ENCODE measurements around the gene UBE2E2. TPM values are rescaled to one million over a fixed set of nuclear protein-coding genes. Genes with fewer than 3 reads are reported as not detected.

UBE2E2 gene
- total RNA-seq, 2 donors from 2014 or later: 5.0 to 7.6 TPM

GRCh38 chr3:23590424-23591273 lies 387.5 kb downstream of the UBE2E2 start:
- no peaks in the 10 kb centered on the region for H3K9me3 ChIP-seq (ENCODE audit: control insufficient read depth, low read length, poor library complexity, severe bottlenecking)
- Mint-ChIP-seq H3K4me1 (no peaks in the 10 kb centered on the region), H3K36me3 (ENCODE audit: low read depth) (peaks cover 2% of the 10 kb centered on the region), H3K27me3 (no peaks in the 10 kb centered on the region), H3K4me3 (no peak overlapping the region), H3K27ac (no peak overlapping the region)
- DNase-seq: no peak
- no peak for ATAC-seq

- no peak overlapping the region for H3K4me3 Mint-ChIP-seq
- no peak for DNase-seq
- H3K4me1 Mint-ChIP-seq: no peaks in the 10 kb centered on the region
- no peaks in the 10 kb centered on the region for H3K27me3 Mint-ChIP-seq
- no peak for ATAC-seq
- H3K27ac Mint-ChIP-seq: no peak overlapping the region
- H3K36me3 Mint-ChIP-seq (ENCODE audit: low read depth): peaks cover 2% of the 10 kb centered on the region
- H3K9me3 ChIP-seq (ENCODE audit: control insufficient read depth, low read length, poor library complexity, severe bottlenecking): no peaks in the 10 kb centered on the region
Measured at GRCh38 chr3:23591374-23591773, 388.2 kb downstream of the UBE2E2 start.

GRCh38 chr3:23592961-23593931 lies 390.1 kb downstream of the UBE2E2 start:
- no peaks in the 10 kb centered on the region for H3K27me3 Mint-ChIP-seq
- no peak for ATAC-seq
- H3K9me3 ChIP-seq (ENCODE audit: control insufficient read depth, low read length, poor library complexity, severe bottlenecking): no peaks in the 10 kb centered on the region
- H3K36me3 Mint-ChIP-seq (ENCODE audit: low read depth): peaks cover 2% of the 10 kb centered on the region
- no peak overlapping the region for H3K27ac Mint-ChIP-seq
- DNase-seq: no peak
- no peak overlapping the region for H3K4me3 Mint-ChIP-seq
- H3K4me1 Mint-ChIP-seq: no peaks in the 10 kb centered on the region

GRCh38 chr3:23594066-23594465 lies 390.9 kb downstream of the UBE2E2 start:
- peaks cover 2% of the 10 kb centered on the region for H3K36me3 Mint-ChIP-seq (ENCODE audit: low read depth)
- no peaks in the 10 kb centered on the region for H3K4me1 Mint-ChIP-seq
- no peaks in the 10 kb centered on the region for H3K27me3 Mint-ChIP-seq
- DNase-seq: no peak
- no peaks in the 10 kb centered on the region for H3K9me3 ChIP-seq (ENCODE audit: control insufficient read depth, low read length, poor library complexity, severe bottlenecking)
- no peak overlapping the region for H3K4me3 Mint-ChIP-seq
- no peak overlapping the region for H3K27ac Mint-ChIP-seq
- no peak for ATAC-seq

GRCh38 chr3:23594894-23595670 lies 392.0 kb downstream of the UBE2E2 start:
- Mint-ChIP-seq H3K27ac (no peak overlapping the region), H3K4me1 (no peaks in the 10 kb centered on the region), H3K4me3 (no peak overlapping the region), H3K27me3 (no peaks in the 10 kb centered on the region), H3K36me3 (ENCODE audit: low read depth) (peaks cover 2% of the 10 kb centered on the region)
- ATAC-seq: no peak
- H3K9me3 ChIP-seq (ENCODE audit: control insufficient read depth, low read length, poor library complexity, severe bottlenecking): no peaks in the 10 kb centered on the region
- no peak for DNase-seq

GRCh38 chr3:23595851-23596250 lies 392.7 kb downstream of the UBE2E2 start:
- no peak for ATAC-seq
- peaks cover 2% of the 10 kb centered on the region for H3K36me3 Mint-ChIP-seq (ENCODE audit: low read depth)
- DNase-seq: no peak
- no peaks in the 10 kb centered on the region for H3K4me1 Mint-ChIP-seq
- no peaks in the 10 kb centered on the region for H3K9me3 ChIP-seq (ENCODE audit: control insufficient read depth, low read length, poor library complexity, severe bottlenecking)
- no peak overlapping the region for H3K4me3 Mint-ChIP-seq
- H3K27ac Mint-ChIP-seq: no peak overlapping the region
- H3K27me3 Mint-ChIP-seq: no peaks in the 10 kb centered on the region

- Mint-ChIP-seq H3K4me3 (no peak overlapping the region), H3K36me3 (ENCODE audit: low read depth) (no peaks in the 10 kb centered on the region), H3K27ac (no peak overlapping the region), H3K4me1 (no peaks in the 10 kb centered on the region), H3K27me3 (no peaks in the 10 kb centered on the region)
- no peaks in the 10 kb centered on the region for H3K9me3 ChIP-seq (ENCODE audit: control insufficient read depth, low read length, poor library complexity, severe bottlenecking)
- ATAC-seq (no peak), DNase-seq (no peak)
Measured at GRCh38 chr3:23600167-23600871, 397.2 kb downstream of the UBE2E2 start.

GRCh38 chr3:23601091-23601822 lies 398.1 kb downstream of the UBE2E2 start:
- ATAC-seq (no peak), DNase-seq (no peak)
- Mint-ChIP-seq H3K27me3 (no peaks in the 10 kb centered on the region), H3K27ac (no peak overlapping the region), H3K4me1 (no peaks in the 10 kb centered on the region), H3K36me3 (ENCODE audit: low read depth) (no peaks in the 10 kb centered on the region), H3K4me3 (no peak overlapping the region)
- no peaks in the 10 kb centered on the region for H3K9me3 ChIP-seq (ENCODE audit: control insufficient read depth, low read length, poor library complexity, severe bottlenecking)

GRCh38 chr3:23602971-23603370 lies 399.8 kb downstream of the UBE2E2 start:
- Mint-ChIP-seq H3K27ac (no peak overlapping the region), H3K36me3 (ENCODE audit: low read depth) (no peaks in the 10 kb centered on the region), H3K27me3 (no peaks in the 10 kb centered on the region), H3K4me1 (no peaks in the 10 kb centered on the region), H3K4me3 (no peak overlapping the region)
- ATAC-seq (no peak), DNase-seq (no peak)
- no peaks in the 10 kb centered on the region for H3K9me3 ChIP-seq (ENCODE audit: control insufficient read depth, low read length, poor library complexity, severe bottlenecking)

- peaks cover 8% of the 10 kb centered on the region for H3K27me3 Mint-ChIP-seq
- DNase-seq: no peak
- no peaks in the 10 kb centered on the region for H3K36me3 Mint-ChIP-seq (ENCODE audit: low read depth)
- ATAC-seq: no peak
- peaks cover under 1% of the 10 kb centered on the region for H3K4me1 Mint-ChIP-seq
- H3K9me3 ChIP-seq (ENCODE audit: control insufficient read depth, low read length, poor library complexity, severe bottlenecking): no peaks in the 10 kb centered on the region
- no peak overlapping the region for H3K27ac Mint-ChIP-seq
- no peak overlapping the region for H3K4me3 Mint-ChIP-seq
Measured at GRCh38 chr3:23607184-23607847, 404.2 kb downstream of the UBE2E2 start.

- H3K4me1 Mint-ChIP-seq: peaks cover 2% of the 10 kb centered on the region
- ATAC-seq (no peak), DNase-seq (no peak)
- no peak overlapping the region for H3K27ac Mint-ChIP-seq
- H3K27me3 Mint-ChIP-seq: peaks cover 8% of the 10 kb centered on the region
- no peaks in the 10 kb centered on the region for H3K36me3 Mint-ChIP-seq (ENCODE audit: low read depth)
- no peak overlapping the region for H3K4me3 Mint-ChIP-seq
- no peaks in the 10 kb centered on the region for H3K9me3 ChIP-seq (ENCODE audit: control insufficient read depth, low read length, poor library complexity, severe bottlenecking)
Measured at GRCh38 chr3:23608650-23609049, 405.5 kb downstream of the UBE2E2 start.
